Loucy (cell line): ENCODE measurements around the gene AGAP1.

Experiments
- H2AFZ ChIP-seq: fragments of 200-600 bp; sonication (generic); 2 replicates; pipeline ENCODE4 v1.6.0; 2016; ENCODE audit warnings: antibody characterized with exemption, mild to moderate bottlenecking, low read length, moderate library complexity
- H3F3A ChIP-seq: fragments of 200-600 bp; 2 replicates; pipeline ENCODE4 v1.6.0; 2016; ENCODE audit warnings: antibody characterized with exemption, low read depth, mild to moderate bottlenecking
- H3K27me3 ChIP-seq: fragments of 200-600 bp; sonication (generic); 2 replicates; pipeline ENCODE4 v1.6.1; 2014; ENCODE audit warnings: low read length, mild to moderate bottlenecking; ENCODE audit not compliant: insufficient read depth, poor library complexity, severe bottlenecking
- H3K36me3 ChIP-seq: fragments of 200-600 bp; sonication (generic); 2 replicates; pipeline ENCODE4 v1.6.1; 2016; ENCODE audit warnings: low read length; ENCODE audit not compliant: insufficient read depth
- H3K4me1 ChIP-seq: fragments of 200-600 bp; sonication (generic); 2 replicates; pipeline ENCODE4 v1.5.1; 2014; ENCODE audit warnings: low read length, mild to moderate bottlenecking; ENCODE audit not compliant: insufficient read depth, poor library complexity, severe bottlenecking
- H3K4me2 ChIP-seq: fragments of 200-600 bp; sonication (generic); 2 replicates; pipeline ENCODE4 v1.6.0; 2014; ENCODE audit warnings: antibody characterized with exemption, low read length, low read depth, mild to moderate bottlenecking; ENCODE audit not compliant: poor library complexity, severe bottlenecking
- H3K4me3 ChIP-seq: fragments of 200-600 bp; sonication (generic); 2 replicates; pipeline ENCODE4 v1.5.1; 2014; ENCODE audit warnings: low read length, mild to moderate bottlenecking, mixed read lengths; ENCODE audit not compliant: poor library complexity, severe bottlenecking
- H3K79me2 ChIP-seq: fragments of 200-600 bp; sonication (generic); 2 replicates; pipeline ENCODE4 v1.6.1; 2014; ENCODE audit warnings: low read length; ENCODE audit not compliant: insufficient read depth
- H3K9ac ChIP-seq: fragments of 200-600 bp; sonication (generic); 2 replicates; pipeline ENCODE4 v1.6.0; 2014; ENCODE audit warnings: mild to moderate bottlenecking, low read depth, low read length, moderate library complexity; ENCODE audit not compliant: poor library complexity, severe bottlenecking
- H3K9me2 ChIP-seq: fragments of 200-600 bp; sonication (generic); replicated peaks from 2 replicates; pipeline ENCODE4 v1.6.1; 2016; ENCODE audit warnings: low read depth, low read length, mixed read lengths
- H3K9me3 ChIP-seq: fragments of 200-600 bp; sonication (generic); 2 replicates; pipeline ENCODE4 v1.6.1; 2014; ENCODE audit warnings: mild to moderate bottlenecking, antibody characterized with exemption, low read length, low read depth; ENCODE audit not compliant: insufficient read depth
- H4K20me1 ChIP-seq: fragments of 200-600 bp; sonication (generic); 2 replicates; pipeline ENCODE4 v1.6.0; 2014; ENCODE audit warnings: antibody characterized with exemption, low read length, mild to moderate bottlenecking; ENCODE audit not compliant: insufficient read depth, poor library complexity, severe bottlenecking
- CTCF ChIP-seq: fragments of 200-600 bp; sonication (generic); conservative IDR thresholded peaks from 2 replicates; pipeline ENCODE4 v1.5.1; 2014; ENCODE audit warnings: mild to moderate bottlenecking, antibody characterized with exemption, low read length
- EZH2phosphoT487 ChIP-seq: fragments of 200-600 bp; IDR thresholded peaks from 2 replicates; pipeline ENCODE4 v1.6.1; 2018; ENCODE audit warnings: antibody characterized with exemption, mild to moderate bottlenecking, moderate library complexity, borderline replicate concordance

Gene AGAP1

DNA sequence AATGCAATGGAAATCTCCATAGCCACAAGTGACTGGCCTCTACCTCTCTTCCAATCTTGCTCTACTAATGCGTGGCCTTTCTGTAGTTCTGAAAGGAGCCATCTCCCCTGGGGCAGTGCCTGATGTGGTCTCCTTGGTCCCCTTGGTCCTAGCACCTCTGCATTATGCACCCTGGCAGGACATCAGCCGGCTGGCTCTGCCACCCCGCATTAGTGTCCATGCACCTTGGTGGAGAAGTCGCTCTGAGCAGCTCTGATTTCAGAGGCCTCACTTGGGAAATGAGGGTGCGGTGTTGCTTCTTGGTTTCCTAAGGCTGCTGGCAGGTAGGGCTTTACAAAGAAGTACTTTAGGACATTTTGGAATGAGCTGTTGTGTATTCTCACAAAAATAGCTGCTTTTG, 356.4 kb downstream of the AGAP1 start:
- Histone ChIP-seq H3K4me3 (no peak overlapping the region), H3K9me2 (no peaks in the 10 kb centered on the region), H3K9me3 (no peaks in the 10 kb centered on the region), H3K4me2 (no peak overlapping the region), H3K4me1 (no peaks in the 10 kb centered on the region), H3F3A (no peaks in the 10 kb centered on the region), H3K27me3 (no peaks in the 10 kb centered on the region), H3K9ac (no peak overlapping the region), H3K79me2 (no peaks in the 10 kb centered on the region), H4K20me1 (no peaks in the 10 kb centered on the region), H2AFZ (no peak overlapping the region), H3K36me3 (no peaks in the 10 kb centered on the region)
- TF ChIP-seq CTCF, result no peak
- TF ChIP-seq EZH2phosphoT487, result no peak

- H3K36me3 ChIP-seq, result no peaks in the 10 kb centered on the region
- no peak overlapping the region for H3K4me3 ChIP-seq
- no peaks in the 10 kb centered on the region for H3K9me3 ChIP-seq
- H3K4me2 ChIP-seq, result no peak overlapping the region
- no peaks in the 10 kb centered on the region for H3K27me3 ChIP-seq
- H4K20me1 ChIP-seq, result no peaks in the 10 kb centered on the region
- H3K79me2 ChIP-seq, result no peaks in the 10 kb centered on the region
- no peaks in the 10 kb centered on the region for H3K9me2 ChIP-seq
- H3K4me1 ChIP-seq, result no peaks in the 10 kb centered on the region
- H3F3A ChIP-seq, result no peaks in the 10 kb centered on the region
- H2AFZ ChIP-seq, result no peak overlapping the region
- H3K9ac ChIP-seq, result no peak overlapping the region
- TF ChIP-seq CTCF, result no peak
- no peak for TF ChIP-seq EZH2phosphoT487
Measured at GRCh38 chr2:235850771-235851551, 357.1 kb downstream of the AGAP1 start.

DNA sequence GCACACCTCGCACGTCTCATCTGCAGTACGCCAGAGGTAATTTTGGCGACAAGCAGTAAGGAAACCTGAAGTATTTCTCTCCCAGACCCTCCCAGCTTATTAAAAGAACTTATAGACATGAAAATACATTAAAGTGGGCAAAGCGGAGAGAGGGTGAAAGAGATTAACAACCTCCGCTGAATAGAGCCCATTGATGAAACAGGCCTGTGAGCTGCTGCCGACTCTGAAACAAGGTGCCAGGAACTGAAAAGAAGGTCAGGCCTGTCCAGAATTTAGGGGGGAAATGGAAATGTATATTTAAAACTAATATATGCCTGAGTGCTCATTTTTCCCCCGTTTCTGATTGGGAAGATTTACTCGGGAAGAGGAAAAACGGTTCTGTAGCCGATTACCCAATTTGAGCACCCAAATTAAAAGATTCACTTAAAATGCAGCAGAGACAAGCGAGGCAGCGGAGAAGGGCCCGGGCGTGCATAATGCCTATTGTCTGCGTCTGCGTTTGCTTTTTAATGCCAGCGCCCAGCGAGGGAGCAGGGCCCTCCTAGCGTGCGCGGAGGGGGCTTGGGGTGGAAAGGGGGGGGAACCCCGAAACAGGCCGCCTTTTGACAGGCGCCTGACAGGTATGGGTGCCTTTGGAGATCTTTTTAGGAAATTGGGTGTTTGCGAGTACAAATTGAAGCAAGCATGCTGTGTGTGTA, 358.1 kb downstream of the AGAP1 start:
- TF ChIP-seq EZH2phosphoT487 (no peak), CTCF (no peak)
- Histone ChIP-seq H2AFZ (no peak overlapping the region), H3K9ac (no peak overlapping the region), H3K79me2 (no peaks in the 10 kb centered on the region), H3F3A (no peaks in the 10 kb centered on the region), H3K9me3 (no peaks in the 10 kb centered on the region), H3K36me3 (no peaks in the 10 kb centered on the region; the same call in 1 of the 2 replicates), H3K4me2 (no peak overlapping the region), H3K27me3 (no peaks in the 10 kb centered on the region), H3K4me1 (no peaks in the 10 kb centered on the region), H4K20me1 (no peaks in the 10 kb centered on the region), H3K9me2 (no peaks in the 10 kb centered on the region), H3K4me3 (no peak overlapping the region)
